Measurements from ENCODE around the gene DTWD2. TPM values are rescaled to one million over a fixed set of nuclear protein-coding genes. Genes with fewer than 3 reads are reported as not detected.

Gene DTWD2
- total RNA-seq, 2 experiments from 2014 or later, result 5.4 to 6.7 TPM

DNA sequence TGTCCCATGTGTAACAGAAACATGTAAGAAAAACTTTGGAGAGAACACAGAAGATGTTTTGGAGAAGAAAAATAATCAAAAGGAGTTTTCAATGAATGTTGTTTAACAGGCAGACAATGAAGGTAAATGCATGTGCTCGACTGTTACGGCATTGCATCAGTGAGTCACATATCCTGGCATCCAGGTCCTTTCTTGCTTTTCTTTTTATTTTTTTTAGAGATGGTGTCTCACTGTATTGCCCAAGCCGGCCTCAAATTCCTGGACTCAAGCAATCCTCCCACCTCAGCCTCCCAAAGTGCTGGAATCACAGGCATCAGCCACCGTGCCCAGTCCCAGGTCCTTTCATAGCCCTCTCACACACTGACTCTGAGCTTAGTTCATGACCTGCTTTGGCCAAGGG is 181.8 kb downstream of the DTWD2 start:
- Mint-ChIP-seq H3K27ac (no peak overlapping the region), H3K27me3 (no peaks in the 10 kb centered on the region), H3K4me3 (no peak overlapping the region), H3K36me3 (ENCODE audit: low read depth) (peaks cover 5% of the 10 kb centered on the region), H3K9me3 (peaks cover 9% of the 10 kb centered on the region), H3K4me1 (ENCODE audit: low read depth) (no peaks in the 10 kb centered on the region)
- ChIA-PET CTCF (no interaction called here), POLR2A (no interaction called here)
- TF ChIP-seq, protein P1, sequence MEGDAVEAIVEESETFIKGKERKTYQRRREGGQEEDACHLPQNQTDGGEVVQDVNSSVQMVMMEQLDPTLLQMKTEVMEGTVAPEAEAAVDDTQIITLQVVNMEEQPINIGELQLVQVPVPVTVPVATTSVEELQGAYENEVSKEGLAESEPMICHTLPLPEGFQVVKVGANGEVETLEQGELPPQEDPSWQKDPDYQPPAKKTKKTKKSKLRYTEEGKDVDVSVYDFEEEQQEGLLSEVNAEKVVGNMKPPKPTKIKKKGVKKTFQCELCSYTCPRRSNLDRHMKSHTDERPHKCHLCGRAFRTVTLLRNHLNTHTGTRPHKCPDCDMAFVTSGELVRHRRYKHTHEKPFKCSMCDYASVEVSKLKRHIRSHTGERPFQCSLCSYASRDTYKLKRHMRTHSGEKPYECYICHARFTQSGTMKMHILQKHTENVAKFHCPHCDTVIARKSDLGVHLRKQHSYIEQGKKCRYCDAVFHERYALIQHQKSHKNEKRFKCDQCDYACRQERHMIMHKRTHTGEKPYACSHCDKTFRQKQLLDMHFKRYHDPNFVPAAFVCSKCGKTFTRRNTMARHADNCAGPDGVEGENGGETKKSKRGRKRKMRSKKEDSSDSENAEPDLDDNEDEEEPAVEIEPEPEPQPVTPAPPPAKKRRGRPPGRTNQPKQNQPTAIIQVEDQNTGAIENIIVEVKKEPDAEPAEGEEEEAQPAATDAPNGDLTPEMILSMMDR (IDR thresholded peaks at IDR 0.05), result no peak
- intact Hi-C loops (cut with micrococcal nuclease), result no loop called here
- DNase-seq (no peak), ATAC-seq (no peak)

DNA sequence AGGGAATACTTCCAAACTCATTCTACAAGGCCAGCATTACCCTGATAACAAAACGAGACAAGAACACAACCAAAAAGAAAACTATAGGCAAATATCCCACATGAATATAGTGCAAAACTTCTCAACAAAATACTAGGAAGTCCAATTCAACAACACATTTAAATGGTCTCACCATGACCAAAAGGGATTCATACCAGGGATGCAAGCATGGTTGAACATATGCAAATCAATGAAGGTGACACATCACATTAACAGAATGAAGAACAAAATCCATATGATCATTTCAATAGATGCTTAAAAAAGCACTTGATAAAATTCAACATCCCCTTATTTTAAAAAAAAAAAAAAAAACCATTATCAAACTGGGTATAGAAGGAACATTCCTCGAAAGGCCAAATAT is 186.0 kb downstream of the DTWD2 start:
- H3K9me3 Mint-ChIP-seq, result peaks cover 2% of the 10 kb centered on the region
- no peaks in the 10 kb centered on the region for H3K4me1 Mint-ChIP-seq (ENCODE audit: low read depth)
- CTCF ChIA-PET, result interaction anchor here (1.8 kb wide), 1 partner anchor 11 kb away, joined by 4 read pairs; no protein-coding TSS in a partner anchor
- no peaks in the 10 kb centered on the region for H3K36me3 Mint-ChIP-seq (ENCODE audit: low read depth)
- POLR2A ChIA-PET, result no interaction called here
- H3K27ac Mint-ChIP-seq, result no peak overlapping the region
- DNase-seq (no peak), ATAC-seq (no peak)
- TF ChIP-seq, protein P1 (IDR thresholded peaks at IDR 0.05), result no peak
- no peaks in the 10 kb centered on the region for H3K27me3 Mint-ChIP-seq
- no peak overlapping the region for H3K4me3 Mint-ChIP-seq
- intact Hi-C loops (cut with micrococcal nuclease), result no loop called here

DNA sequence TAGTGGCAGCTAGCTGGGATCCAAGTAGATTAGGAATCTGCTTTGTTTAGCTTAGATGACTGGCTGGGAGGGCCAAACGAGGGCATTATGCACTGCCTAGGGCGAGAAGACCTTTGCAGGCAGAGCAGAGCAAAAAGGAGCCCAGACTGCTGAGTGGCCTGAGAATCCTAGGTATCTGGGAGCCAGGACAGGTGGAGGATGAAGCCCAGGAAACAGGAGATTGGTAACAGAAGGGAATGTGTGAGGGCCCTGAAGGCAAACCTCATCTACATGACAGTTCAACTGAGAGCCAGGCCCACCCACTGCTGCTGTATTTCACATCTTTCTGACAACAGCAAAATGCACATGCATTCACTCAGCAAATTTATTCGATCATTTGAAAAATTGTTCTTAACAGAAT is 192.3 kb downstream of the DTWD2 start:
- no peak for ATAC-seq
- CTCF ChIA-PET, result interaction anchor here (0.6 kb wide), 1 partner anchor 160 kb away, joined by 3 read pairs; no protein-coding TSS in a partner anchor
- Mint-ChIP-seq H3K27me3 (no peaks in the 10 kb centered on the region), H3K9me3 (no peaks in the 10 kb centered on the region), H3K4me3 (no peak overlapping the region), H3K36me3 (ENCODE audit: low read depth) (no peaks in the 10 kb centered on the region), H3K27ac (no peak overlapping the region), H3K4me1 (ENCODE audit: low read depth) (no peaks in the 10 kb centered on the region)
- POLR2A ChIA-PET, result no interaction called here
- intact Hi-C loops (cut with micrococcal nuclease), result loop anchor here (10.0 kb wide), 1 partner anchor 1341 kb away; no protein-coding TSS in a partner anchor
- TF ChIP-seq, protein P1 (IDR thresholded peaks at IDR 0.05), result no peak
- DNase-seq, result no peak

DNA sequence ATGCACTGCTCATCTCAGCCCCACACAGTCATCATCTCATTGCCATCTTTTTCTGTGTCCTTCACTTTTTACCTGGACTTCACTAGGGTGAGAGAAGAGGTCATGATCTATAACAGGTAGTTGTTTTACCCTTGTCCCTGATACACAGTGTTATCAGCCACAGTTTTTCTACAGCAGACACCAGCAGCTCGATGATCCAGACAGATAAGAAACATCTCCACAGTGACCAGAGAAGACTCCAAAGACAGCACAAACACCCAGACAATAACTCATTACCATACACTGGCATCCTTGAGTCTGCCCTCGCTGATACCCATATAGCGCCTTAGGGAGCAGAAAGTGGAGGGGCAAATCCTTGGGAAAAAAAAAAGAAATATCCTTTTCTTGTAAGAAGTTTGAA is 194.1 kb downstream of the DTWD2 start:
- TF ChIP-seq, protein P1 (IDR thresholded peaks at IDR 0.05), result no peak
- H3K4me1 Mint-ChIP-seq (ENCODE audit: low read depth), result no peaks in the 10 kb centered on the region

DNA sequence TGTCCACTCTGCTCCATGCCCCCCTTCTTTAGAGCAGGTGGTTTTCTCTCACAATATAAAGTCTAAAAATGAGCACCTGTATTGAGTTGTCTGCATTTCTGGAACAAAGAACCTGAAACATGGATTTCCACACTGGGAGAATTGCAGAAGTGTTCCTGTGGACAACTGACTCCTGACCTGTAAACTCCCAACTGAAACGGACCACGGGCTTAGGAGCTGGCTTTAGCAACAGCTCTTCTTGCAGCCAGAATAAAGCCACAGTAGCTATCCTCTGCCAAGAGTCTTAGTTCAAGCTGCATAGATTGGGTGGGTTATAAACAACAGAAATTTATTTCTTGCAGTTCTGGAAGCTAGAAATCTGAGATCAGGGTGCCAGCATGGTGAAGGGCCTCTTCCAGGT is 194.7 kb downstream of the DTWD2 start:
- H3K27ac Mint-ChIP-seq, result no peak overlapping the region
- H3K27me3 Mint-ChIP-seq, result no peaks in the 10 kb centered on the region
- TF ChIP-seq, protein P1 (IDR thresholded peaks at IDR 0.05), result no peak
- no peak for ATAC-seq
- no peak overlapping the region for H3K4me3 Mint-ChIP-seq
- H3K9me3 Mint-ChIP-seq, result no peaks in the 10 kb centered on the region
- no peaks in the 10 kb centered on the region for H3K36me3 Mint-ChIP-seq (ENCODE audit: low read depth)
- CTCF ChIA-PET, result no interaction called here
- intact Hi-C loops (cut with micrococcal nuclease), result loop anchor here (10.0 kb wide), 1 partner anchor 1339 kb away; no protein-coding TSS in a partner anchor
- DNase-seq, result no peak
- H3K4me1 Mint-ChIP-seq (ENCODE audit: low read depth), result no peaks in the 10 kb centered on the region
- POLR2A ChIA-PET, result no interaction called here

More for the DNA sequence above, 194.1 kb downstream of the DTWD2 start:
- DNase-seq (no peak), ATAC-seq (no peak)
- H3K9me3 Mint-ChIP-seq, result no peaks in the 10 kb centered on the region
- intact Hi-C loops (cut with micrococcal nuclease), result loop anchor here (10.0 kb wide), 1 partner anchor 1339 kb away; no protein-coding TSS in a partner anchor
- no peaks in the 10 kb centered on the region for H3K36me3 Mint-ChIP-seq (ENCODE audit: low read depth)
- no peak overlapping the region for H3K27ac Mint-ChIP-seq
- no peak overlapping the region for H3K4me3 Mint-ChIP-seq
- ChIA-PET POLR2A (interaction anchor here (0.6 kb wide), 1 partner anchor 416 kb away, joined by 3 read pairs; no protein-coding TSS in a partner anchor), CTCF (no interaction called here)
- H3K27me3 Mint-ChIP-seq, result no peaks in the 10 kb centered on the region
